ENCODE data around the gene AGO4. TPM values are rescaled to one million over a fixed set of nuclear protein-coding genes. Genes with fewer than 3 reads are reported as not detected.
"Not testable (repeated sequence)": the region's sequence is repeated elsewhere in the genome, so short reads cannot be mapped to it uniquely, and the experiment has no call there.

Gene AGO4
- total and polyA plus RNA-seq, 2 donors from 2014 or later: 3.3 to 12.2 TPM

DNA sequence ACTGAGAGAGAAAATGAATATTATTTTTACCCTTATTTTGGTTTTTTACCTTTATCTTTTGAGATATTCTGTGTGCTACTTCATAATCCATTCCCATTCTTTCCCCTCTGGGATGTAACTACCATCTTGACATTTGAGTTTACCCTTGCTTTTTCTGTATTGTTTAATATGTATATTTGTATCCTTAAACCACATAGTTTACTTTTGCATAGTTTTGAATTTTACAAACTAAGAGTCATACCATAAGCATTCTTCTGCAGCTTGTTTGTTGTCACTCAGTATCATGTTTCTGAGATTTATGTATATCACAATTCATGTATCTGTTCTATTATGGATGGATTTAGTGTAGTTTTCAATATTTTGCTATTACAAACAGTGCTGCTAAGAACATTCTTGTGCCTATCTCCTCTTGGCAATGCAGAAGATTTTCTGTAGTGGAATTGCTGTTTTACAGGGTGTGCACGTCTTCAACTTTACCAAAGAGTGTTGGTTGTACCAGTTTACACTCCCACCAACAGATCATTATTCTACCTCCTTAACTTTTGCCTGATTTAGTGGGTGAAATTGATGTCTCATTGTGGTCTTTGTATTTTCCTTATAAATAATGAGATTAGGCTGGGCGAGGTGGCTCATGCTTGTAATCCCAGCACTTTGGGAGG, 63.0 kb downstream of the AGO4 start:
- Histone ChIP-seq H3K4me1 (ENCODE audit: control insufficient read depth in 2 of 3, insufficient read depth in 2 of 3, low read depth in 1 of 3, low read length in 3 of 3) (no peaks in the 10 kb centered on the region), H3K27me3 (ENCODE audit: control insufficient read depth, insufficient read depth, low read length) (no peaks in the 10 kb centered on the region), H3K9ac (ENCODE audit: low read length in 3 of 3) (no peak overlapping the region), H3K4me3 (ENCODE audit: low read length in 3 of 3) (no peak overlapping the region), H3K9me3 (ENCODE audit: control insufficient read depth in 2 of 3, insufficient read depth in 1 of 3, low read length in 3 of 3) (no peaks in the 10 kb centered on the region), H3K27ac (ENCODE audit: low read depth in 2 of 2, low read length in 2 of 2) (no peak overlapping the region), H3K36me3 (ENCODE audit: control insufficient read depth in 2 of 3, insufficient read depth in 3 of 3, low read length in 3 of 3) (no peaks in the 10 kb centered on the region)
- no peak for DNase-seq
- TF ChIP-seq CTCF (IDR thresholded peaks at IDR 0.05; ENCODE audit: borderline replicate concordance, extremely low read depth, insufficient read depth): no peak
- intact Hi-C loops (cut with DNase I): no loop called here
- no peak for FAIRE-seq

- DNase-seq: no peak
- no peak for FAIRE-seq
- no peak for TF ChIP-seq CTCF (IDR thresholded peaks at IDR 0.05; ENCODE audit: borderline replicate concordance, extremely low read depth, insufficient read depth)
- Histone ChIP-seq H3K9ac (ENCODE audit: low read length in 3 of 3) (no peak overlapping the region), H3K4me1 (ENCODE audit: control insufficient read depth in 2 of 3, insufficient read depth in 2 of 3, low read depth in 1 of 3, low read length in 3 of 3) (no peaks in the 10 kb centered on the region), H3K27me3 (ENCODE audit: control insufficient read depth, insufficient read depth, low read length) (no peaks in the 10 kb centered on the region), H3K9me3 (ENCODE audit: control insufficient read depth in 2 of 3, insufficient read depth in 1 of 3, low read length in 3 of 3) (no peaks in the 10 kb centered on the region), H3K36me3 (ENCODE audit: control insufficient read depth in 2 of 3, insufficient read depth in 3 of 3, low read length in 3 of 3) (no peaks in the 10 kb centered on the region), H3K27ac (ENCODE audit: low read depth in 2 of 2, low read length in 2 of 2) (no peak overlapping the region), H3K4me3 (ENCODE audit: low read length in 3 of 3) (no peak overlapping the region)
- intact Hi-C loops (cut with DNase I): no loop called here
Measured at GRCh38 chr1:35873243-35873750, 65.5 kb downstream of the AGO4 start.

GRCh38 chr1:35874115-35874514, 66.3 kb downstream of the AGO4 start:
- H3K27me3 ChIP-seq (ENCODE audit: control insufficient read depth, insufficient read depth, low read length); H3K9me3 ChIP-seq (ENCODE audit: control insufficient read depth in 2 of 3, insufficient read depth in 1 of 3, low read length in 3 of 3); DNase-seq; H3K27ac ChIP-seq (ENCODE audit: low read depth in 2 of 2, low read length in 2 of 2); H3K9ac ChIP-seq (ENCODE audit: low read length in 3 of 3); H3K36me3 ChIP-seq (ENCODE audit: control insufficient read depth in 2 of 3, insufficient read depth in 3 of 3, low read length in 3 of 3); H3K4me1 ChIP-seq (ENCODE audit: control insufficient read depth in 2 of 3, insufficient read depth in 2 of 3, low read depth in 1 of 3, low read length in 3 of 3); FAIRE-seq; intact Hi-C loops (cut with DNase I); H3K4me3 ChIP-seq (ENCODE audit: low read length in 3 of 3): not testable (repeated sequence)

GRCh38 chr1:35876988-35877387, 69.2 kb downstream of the AGO4 start:
- H3K27me3 ChIP-seq (ENCODE audit: control insufficient read depth, insufficient read depth, low read length): no peaks in the 10 kb centered on the region
- H3K9ac ChIP-seq (ENCODE audit: low read length in 3 of 3): no peak overlapping the region
- no peaks in the 10 kb centered on the region for H3K36me3 ChIP-seq (ENCODE audit: control insufficient read depth in 2 of 3, insufficient read depth in 3 of 3, low read length in 3 of 3)
- FAIRE-seq: no peak
- intact Hi-C loops (cut with DNase I): no loop called here
- DNase-seq: peak in 3 of 5 donors; percentile 37 to 60 (median 46)
- no peaks in the 10 kb centered on the region for H3K4me1 ChIP-seq (ENCODE audit: control insufficient read depth in 2 of 3, insufficient read depth in 2 of 3, low read depth in 1 of 3, low read length in 3 of 3)
- H3K4me3 ChIP-seq (ENCODE audit: low read length in 3 of 3): no peak overlapping the region
- no peaks in the 10 kb centered on the region for H3K9me3 ChIP-seq (ENCODE audit: control insufficient read depth in 2 of 3, insufficient read depth in 1 of 3, low read length in 3 of 3)
- no peak overlapping the region for H3K27ac ChIP-seq (ENCODE audit: low read depth in 2 of 2, low read length in 2 of 2)
- no peak for TF ChIP-seq CTCF (IDR thresholded peaks at IDR 0.05; ENCODE audit: borderline replicate concordance, extremely low read depth, insufficient read depth)

Data from kidney (tissue), 14 donors.